Breast epithelium (tissue), 4 donors: ENCODE measurements around the gene GLI2. TPM values are rescaled to one million over a fixed set of nuclear protein-coding genes. Genes with fewer than 3 reads are reported as not detected.

ENCODE experiments used
- DNase-seq, 2 donors: peaks; one replicate each; pipeline ENCODE4 v3.0.0-alpha.2; 2019; ENCODE audit warnings: low spot score in 2 of 2
- H3K27ac ChIP-seq, 2 donors: fragments of 200-600 bp; sonication (generic) in 1 of 2; one replicate each; pipeline ENCODE4 v1.5.1; 2016 to 2019; ENCODE audit warnings: mild to moderate bottlenecking in 1 of 2
- H3K27me3 ChIP-seq, 2 donors: fragments of 200-600 bp; sonication (generic) in 1 of 2; one replicate each; pipeline versions ENCODE4 v1.5.1 to v1.6.0; 2017 to 2019; ENCODE audit warnings: control low read depth in 1 of 2, mild to moderate bottlenecking in 1 of 2
- H3K36me3 ChIP-seq: fragments of 200-600 bp; one replicate; pipeline ENCODE4 v1.5.1; 2019
- H3K4me1 ChIP-seq, 2 donors: fragments of 200-600 bp; sonication (generic); one replicate each; pipeline ENCODE4 v1.5.1; 2016 to 2019; ENCODE audit warnings: control low read depth in 1 of 2
- H3K4me3 ChIP-seq, 3 donors: fragments of 200-600 bp; sonication (generic); 1 replicate in 2 of 3; 2 replicates in 1 of 3; pipeline ENCODE4 v1.5.1; 2016 to 2019; ENCODE audit warnings: mild to moderate bottlenecking in 3 of 3, moderate library complexity in 2 of 3
- H3K9me3 ChIP-seq, 2 donors: fragments of 200-600 bp; sonication (generic) in 1 of 2; one replicate each; pipeline ENCODE4 v1.5.1; 2016 to 2019; ENCODE audit warnings: control low read depth in 1 of 2
- CTCF ChIP-seq, 3 donors: fragments of 450-650 bp; IDR thresholded peaks; one replicate each; pipeline ENCODE4 v1.5.1; 2016 to 2017; ENCODE audit warnings: antibody characterized with exemption in 3 of 3, mild to moderate bottlenecking in 3 of 3, moderate library complexity in 3 of 3
- POLR2A ChIP-seq: fragments of 450-650 bp; IDR thresholded peaks from one replicate; pipeline ENCODE4 v1.6.1; 2016; ENCODE audit warnings: antibody characterized with exemption, mild to moderate bottlenecking, moderate library complexity
- POLR2AphosphoS5 ChIP-seq, 3 donors: sonication (generic); formaldehyde crosslinking; IDR thresholded peaks; one replicate each; pipeline ENCODE4 v1.6.1; 2017; ENCODE audit warnings: antibody characterized with exemption in 3 of 3
- intact Hi-C: fragments of 100-400 bp; cut with DNase I; formaldehyde crosslinking; loops from one replicate; pipeline ENCODE4 v1.15.1; 2023; ENCODE audit warnings: low total_unique reads
- total RNA-seq, 3 donors: library from RNA; depleted of rRNA; stranded (reverse); fragments of >200 nt; gene quantifications; one replicate each; pipeline ENCODE4 v1.1.0, GENCODE V29; 2016

Gene GLI2
- total RNA-seq, 3 donors from 2014 or later: 0.96 to 3.6 (median 1.0) TPM

- no peak for DNase-seq
Measured at GRCh38 chr2:120747281-120747680, 11.6 kb downstream of the GLI2 start.

GRCh38 chr2:120747706-120748105 is 12.0 kb downstream of the GLI2 start:
- intact Hi-C loops: no loop called here
- no peak for DNase-seq
- no peak overlapping the region for H3K27ac ChIP-seq
- peaks cover 0 to 5% of the 10 kb centered on the region in 2 donors for H3K27me3 ChIP-seq
- no peaks in the 10 kb centered on the region for H3K9me3 ChIP-seq
- H3K36me3 ChIP-seq: no peaks in the 10 kb centered on the region
- no peak overlapping the region for H3K4me3 ChIP-seq
- TF ChIP-seq POLR2AphosphoS5 (IDR thresholded peaks at IDR 0.05) (no peak), CTCF (IDR thresholded peaks at IDR 0.05) (no peak), POLR2A (no peak)
- H3K4me1 ChIP-seq: no peaks in the 10 kb centered on the region

More at GRCh38 chr2:120747281-120747680, 11.6 kb downstream of the GLI2 start:
- no peak overlapping the region for H3K4me3 ChIP-seq
- no peak overlapping the region for H3K27ac ChIP-seq
- no peaks in the 10 kb centered on the region for H3K9me3 ChIP-seq
- TF ChIP-seq POLR2A (no peak), CTCF (IDR thresholded peaks at IDR 0.05) (no peak), POLR2AphosphoS5 (IDR thresholded peaks at IDR 0.05) (no peak)
- peaks cover 0 to 5% of the 10 kb centered on the region in 2 donors for H3K27me3 ChIP-seq
- no peaks in the 10 kb centered on the region for H3K36me3 ChIP-seq
- H3K4me1 ChIP-seq: no peaks in the 10 kb centered on the region
- intact Hi-C loops: no loop called here

- Histone ChIP-seq H3K9me3 (no peaks in the 10 kb centered on the region), H3K36me3 (no peaks in the 10 kb centered on the region), H3K4me3 (no peak overlapping the region), H3K27me3 (peaks cover 0 to 5% of the 10 kb centered on the region in 2 donors), H3K4me1 (no peaks in the 10 kb centered on the region), H3K27ac (no peak overlapping the region)
- intact Hi-C loops: no loop called here
- TF ChIP-seq CTCF (IDR thresholded peaks at IDR 0.05): no peak
- no peak for TF ChIP-seq POLR2A
- no peak for TF ChIP-seq POLR2AphosphoS5 (IDR thresholded peaks at IDR 0.05)
- DNase-seq: no peak
Measured at GRCh38 chr2:120748310-120748709, 12.6 kb downstream of the GLI2 start.

- no peak for DNase-seq
- Histone ChIP-seq H3K36me3 (no peaks in the 10 kb centered on the region), H3K27me3 (peaks cover 0 to under 1% of the 10 kb centered on the region in 2 donors), H3K4me1 (no peaks in the 10 kb centered on the region), H3K4me3 (no peak overlapping the region), H3K9me3 (no peaks in the 10 kb centered on the region), H3K27ac (no peak overlapping the region)
- intact Hi-C loops: no loop called here
- TF ChIP-seq CTCF (IDR thresholded peaks at IDR 0.05) (no peak), POLR2AphosphoS5 (IDR thresholded peaks at IDR 0.05) (no peak), POLR2A (no peak)
Measured at GRCh38 chr2:120748741-120749140, 13.1 kb downstream of the GLI2 start.

GRCh38 chr2:120749506-120750431 is 14.1 kb downstream of the GLI2 start:
- TF ChIP-seq POLR2AphosphoS5 (IDR thresholded peaks at IDR 0.05) (no peak), CTCF (IDR thresholded peaks at IDR 0.05) (no peak), POLR2A (no peak)
- Histone ChIP-seq H3K4me3 (no peak overlapping the region), H3K27me3 (no peaks in the 10 kb centered on the region), H3K36me3 (no peaks in the 10 kb centered on the region), H3K27ac (peak overlapping the region in 1 of 2 donors; percentile 14), H3K4me1 (no peaks in the 10 kb centered on the region), H3K9me3 (no peaks in the 10 kb centered on the region)
- intact Hi-C loops: no loop called here
- no peak for DNase-seq
